ENCODE measurements around the gene PDPR.
"Not testable (repeated sequence)": the region's sequence is repeated elsewhere in the genome, so short reads cannot be mapped to it uniquely, and the experiment has no call there.

Gene PDPR

GRCh38 chr16:70113982-70114826, at the start of gene PDPR:
Gene PDPR (plus strand): TSS chr16:70114332. CDS start chr16:70120493, 6,161 bp downstream.
- peak; percentile 55 for DNase-seq

- DNase-seq: not testable (repeated sequence)
Observed at GRCh38 chr16:70064841-70065370, 49.2 kb upstream of the PDPR start.

GRCh38 chr16:70065376-70065745, 48.8 kb upstream of the PDPR start:
- DNase-seq: not testable (repeated sequence)

GRCh38 chr16:70065746-70066658, 48.1 kb upstream of the PDPR start:
- DNase-seq: peak; percentile 60

GRCh38 chr16:70066751-70067150, 47.4 kb upstream of the PDPR start:
- not testable (repeated sequence) for DNase-seq

GRCh38 chr16:70079081-70079480, 35.1 kb upstream of the PDPR start:
- not testable (repeated sequence) for DNase-seq

- peak; percentile 34 for DNase-seq
Observed at GRCh38 chr16:70081219-70081618, 32.9 kb upstream of the PDPR start.

- not testable (repeated sequence) for DNase-seq
Observed at GRCh38 chr16:70083931-70084330, 30.2 kb upstream of the PDPR start.

- DNase-seq: not testable (repeated sequence)
Observed at GRCh38 chr16:70088160-70088559, 26.0 kb upstream of the PDPR start.

- DNase-seq: not testable (repeated sequence)
Observed at GRCh38 chr16:70088877-70089276, 25.3 kb upstream of the PDPR start.

GRCh38 chr16:70089289-70089688, 24.8 kb upstream of the PDPR start:
- DNase-seq: not testable (repeated sequence)

GRCh38 chr16:70091104-70091503, 23.0 kb upstream of the PDPR start:
- DNase-seq: not testable (repeated sequence)

- DNase-seq: not testable (repeated sequence)
Observed at GRCh38 chr16:70094096-70094495, 20.0 kb upstream of the PDPR start.

GRCh38 chr16:70109583-70110279, 4.4 kb upstream of the PDPR start:
- not testable (repeated sequence) for DNase-seq

- DNase-seq: not testable (repeated sequence)
Observed at GRCh38 chr16:70112162-70112561, 2.0 kb upstream of the PDPR start.

- not testable (repeated sequence) for DNase-seq
Observed at GRCh38 chr16:70113599-70113981, 542 bp upstream of the PDPR start.

GRCh38 chr16:70118354-70118753, 4.2 kb downstream of the PDPR start:
- not testable (repeated sequence) for DNase-seq

GRCh38 chr16:70118776-70119175, 4.6 kb downstream of the PDPR start:
- not testable (repeated sequence) for DNase-seq

GRCh38 chr16:70120398-70120797, 6.3 kb downstream of the PDPR start:
- DNase-seq: not testable (repeated sequence)

GRCh38 chr16:70123822-70124221, 9.7 kb downstream of the PDPR start:
- DNase-seq: not testable (repeated sequence)

GRCh38 chr16:70126226-70126625, 12.1 kb downstream of the PDPR start:
- DNase-seq: not testable (repeated sequence)

- DNase-seq: not testable (repeated sequence)
Observed at GRCh38 chr16:70127706-70128105, 13.6 kb downstream of the PDPR start.

All from NCI-H1694 (cell line).